NCI-H82 treated with DMSO at 0.1 percent for 48 hours (cell line): Measurements from ENCODE around the gene VPS37B.
"Not testable (repeated sequence)": the region's sequence is repeated elsewhere in the genome, so short reads cannot be mapped to it uniquely, and the experiment has no call there.

ENCODE experiments used
- DNase-seq: peaks from one replicate; lab custom pipeline; 2025; ENCODE audit not compliant: unreplicated experiment; lab: John Stamatoyannopoulos, UW

Gene VPS37B

GRCh38 chr12:122908915-122909314, 13.0 kb upstream of the VPS37B start:
- DNase-seq, result no peak

- not testable (repeated sequence) for DNase-seq
These were observed 9.3 kb upstream of the VPS37B start for GRCh38 chr12:122905258-122905657.

- DNase-seq, result no peak
These were observed 7.7 kb upstream of the VPS37B start for GRCh38 chr12:122903693-122904034.

DNA sequence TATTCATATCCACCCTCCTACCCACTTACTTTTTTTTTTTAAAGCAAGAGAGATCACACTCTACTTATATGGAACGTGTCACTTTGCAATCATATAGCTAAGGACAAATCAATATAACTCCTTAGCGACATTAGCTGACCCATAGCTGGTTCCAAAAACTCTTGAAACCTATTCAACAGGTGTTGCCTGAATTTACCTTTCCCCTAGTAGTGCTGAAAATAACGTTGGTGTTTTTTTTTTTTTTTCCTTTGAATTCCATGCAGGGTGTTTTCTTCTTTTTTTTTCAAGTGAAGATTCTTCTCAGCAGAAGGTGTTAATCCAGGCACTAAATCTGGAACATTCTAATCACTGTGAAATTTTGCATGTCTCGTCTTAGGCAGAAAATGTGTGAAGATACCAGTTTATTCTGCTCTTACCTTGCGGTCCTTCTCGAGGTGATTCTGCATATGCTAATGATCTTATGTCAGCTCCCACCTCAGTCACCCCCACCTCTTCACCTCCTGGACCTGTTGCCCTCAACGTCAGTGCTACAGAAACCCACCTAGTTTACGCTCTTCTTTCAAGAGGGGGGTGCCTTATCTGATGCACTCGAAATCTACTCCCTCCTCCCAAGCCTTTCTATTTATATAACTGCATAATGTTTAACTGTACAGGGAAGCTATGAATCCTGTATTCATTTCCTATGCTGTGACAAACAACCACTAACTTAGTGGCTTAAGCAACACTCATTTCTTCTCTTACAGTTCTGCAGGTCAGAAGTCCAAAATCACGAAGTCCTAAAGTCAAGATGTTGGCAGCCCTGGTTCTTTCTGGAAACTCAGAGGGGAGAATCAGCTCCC, 7.1 kb upstream of the VPS37B start:
- DNase-seq, result no peak

GRCh38 chr12:122899887-122900286, 4.0 kb upstream of the VPS37B start:
- no peak for DNase-seq

DNA sequence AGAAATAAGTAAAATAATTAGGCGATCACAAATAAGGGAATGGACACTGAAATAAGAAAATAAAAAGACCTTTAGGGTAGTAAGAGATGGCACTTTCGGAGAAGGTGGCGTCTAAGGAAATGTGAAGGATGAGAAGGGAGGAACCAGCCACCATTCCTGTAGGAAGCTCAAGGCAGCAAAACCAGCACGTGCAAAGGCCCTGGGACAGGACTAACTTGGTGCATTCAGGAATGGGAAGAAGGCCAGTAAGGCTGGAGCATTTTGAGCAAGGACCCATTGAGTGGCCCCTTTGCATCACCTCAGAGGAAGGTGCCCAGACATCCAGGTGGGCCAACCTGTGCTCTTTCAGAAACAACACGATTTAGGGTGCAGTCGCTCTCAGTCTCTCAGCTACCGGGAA, 738 bp upstream of the VPS37B start:
- no peak for DNase-seq

- peak; percentile 24 for DNase-seq
These were observed 612 bp downstream of the VPS37B start for GRCh38 chr12:122895320-122895703.

DNA sequence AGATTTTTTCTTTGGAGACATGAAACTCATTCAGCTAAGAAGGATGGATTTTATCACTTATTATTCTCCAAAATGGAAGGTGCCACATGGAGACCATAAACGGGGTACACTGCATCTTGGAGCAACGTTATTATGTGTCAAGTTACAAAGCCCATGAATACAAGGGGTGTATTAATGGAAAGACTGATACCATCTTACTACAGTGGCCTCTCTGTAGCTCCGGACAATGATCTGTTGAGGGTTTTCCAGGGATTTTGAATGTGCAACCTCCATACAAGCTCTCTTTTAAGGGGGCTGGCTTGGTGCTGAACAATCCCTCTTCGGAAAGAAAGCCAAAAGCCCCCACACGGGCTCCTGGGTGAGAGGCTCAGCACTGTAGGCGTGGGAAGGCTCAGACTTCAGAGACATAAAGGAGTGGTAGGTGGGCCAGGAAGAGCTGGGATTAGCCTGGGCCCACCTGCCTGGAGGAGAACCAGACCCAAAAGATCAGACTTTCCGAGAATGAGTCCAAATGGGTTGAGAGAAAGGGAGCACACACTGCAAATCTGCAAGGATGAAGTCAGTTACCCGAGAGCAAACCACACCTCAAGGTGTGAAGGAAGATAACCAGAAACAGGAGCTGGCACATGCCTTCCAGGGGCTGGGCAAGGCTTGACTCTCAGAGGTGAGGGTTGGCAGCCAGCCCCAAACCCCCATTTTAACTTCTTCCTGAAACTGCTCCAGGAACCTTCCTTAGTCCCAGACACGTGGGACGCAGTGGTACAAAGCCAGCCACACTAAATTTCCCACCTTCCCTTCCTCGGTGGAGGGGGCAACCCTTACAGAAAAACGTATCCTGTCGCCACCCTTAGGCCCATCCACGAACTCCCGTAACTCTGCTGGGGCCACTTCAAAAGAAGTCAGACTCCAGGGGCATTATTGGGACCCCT, 1.5 kb downstream of the VPS37B start:
- no peak for DNase-seq

GRCh38 chr12:122893208-122894153, 2.4 kb downstream of the VPS37B start:
- no peak for DNase-seq

DNA sequence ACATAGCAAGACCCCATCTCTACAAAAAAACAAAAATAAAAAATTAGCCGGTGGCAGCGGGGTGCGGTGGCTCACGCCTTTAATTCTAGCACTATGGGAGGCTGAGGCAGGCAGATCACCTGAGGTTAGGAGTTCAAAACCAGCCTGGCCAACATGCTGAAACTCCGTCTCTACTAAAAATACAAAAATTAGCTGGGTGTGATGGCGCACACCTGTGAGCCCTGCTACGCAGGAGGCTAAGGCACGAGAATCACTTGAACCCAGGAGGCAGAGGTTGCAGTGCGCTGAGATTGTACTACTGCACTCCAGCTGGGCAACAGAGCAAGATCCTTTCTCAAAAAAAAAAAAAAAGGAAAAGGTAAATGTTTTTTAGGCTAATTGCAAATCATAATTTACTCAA, 3.2 kb downstream of the VPS37B start:
- not testable (repeated sequence) for DNase-seq

- DNase-seq, result peak; percentile 44
These were observed 4.0 kb downstream of the VPS37B start for GRCh38 chr12:122891661-122892525.

DNA sequence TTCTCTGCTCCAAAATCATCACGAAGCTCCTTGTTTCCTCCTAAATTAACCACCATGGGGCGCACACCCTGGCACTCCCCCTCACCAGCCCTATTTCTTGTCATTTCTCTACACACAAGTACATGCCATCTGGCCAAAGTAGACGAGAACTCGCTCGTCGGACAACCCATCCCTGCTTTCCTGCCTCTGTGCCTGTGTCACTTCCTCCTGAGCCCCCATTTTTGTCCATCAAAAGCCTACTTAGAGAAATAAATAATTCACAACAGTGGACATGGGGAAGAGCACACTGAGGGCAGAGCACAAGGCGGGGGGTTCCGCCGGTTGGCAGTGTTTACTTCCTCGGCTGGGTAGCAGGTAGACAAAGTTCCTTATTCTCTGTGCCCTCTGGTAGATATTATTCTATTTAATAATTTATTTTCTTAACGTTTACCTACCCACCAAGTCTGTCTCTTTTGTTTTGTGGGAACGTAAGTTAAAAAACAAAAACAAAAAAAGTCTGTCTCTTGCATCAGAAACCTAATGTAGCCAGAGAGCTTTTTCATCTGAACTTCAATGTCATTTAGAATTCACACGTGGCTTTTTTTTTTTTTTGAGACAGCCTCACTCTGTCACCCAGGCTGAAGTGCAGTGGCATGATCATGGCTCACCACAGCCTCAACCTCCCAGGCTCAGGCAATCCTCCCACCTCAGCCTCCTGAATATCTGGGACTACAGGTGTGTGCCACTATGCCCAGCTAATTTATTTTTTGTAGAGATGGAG, 6.0 kb downstream of the VPS37B start:
- DNase-seq, result no peak

DNA sequence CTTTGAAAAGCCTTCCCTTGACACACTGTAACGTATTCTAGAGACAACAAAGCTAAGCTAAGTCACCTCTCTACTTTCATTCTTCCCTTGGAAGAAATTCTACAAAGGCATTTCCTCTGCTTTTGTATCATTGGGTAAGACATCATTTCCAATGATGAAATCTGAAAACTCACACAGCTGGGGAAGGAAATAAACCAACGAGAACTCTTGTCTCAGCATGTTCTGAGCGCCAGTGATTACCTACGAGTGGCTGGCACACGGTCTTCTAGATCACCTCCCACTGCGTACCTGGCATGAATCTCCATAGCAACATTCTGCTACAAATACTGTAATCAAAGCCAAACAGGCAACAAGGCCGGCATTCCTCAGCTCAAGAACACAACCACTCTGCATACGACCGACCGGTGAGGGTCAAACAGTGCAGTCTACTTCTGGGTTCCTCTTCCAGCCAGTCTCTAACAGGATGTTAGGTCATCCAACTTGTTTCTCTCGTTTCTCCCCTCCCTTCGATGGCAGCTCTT, 7.6 kb downstream of the VPS37B start:
- DNase-seq, result no peak

DNA sequence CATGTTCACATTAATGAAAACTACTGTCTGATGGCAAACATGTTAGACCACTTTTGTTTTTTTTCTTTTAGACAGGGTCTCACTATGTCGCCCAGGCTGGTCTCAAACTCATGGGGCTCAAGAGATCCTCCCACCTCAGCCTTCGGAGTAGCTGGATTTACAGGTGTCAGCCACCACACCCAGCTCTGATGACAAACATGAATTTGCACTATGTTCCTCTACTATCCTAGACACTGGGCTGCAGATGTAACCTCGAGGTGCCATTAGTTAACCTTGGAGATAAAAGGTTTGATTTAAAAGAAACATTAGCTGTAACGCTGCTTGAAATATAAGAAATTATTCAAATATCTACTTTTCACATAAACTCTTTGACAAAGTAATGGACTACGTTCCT, 8.1 kb downstream of the VPS37B start:
- DNase-seq, result no peak

DNA sequence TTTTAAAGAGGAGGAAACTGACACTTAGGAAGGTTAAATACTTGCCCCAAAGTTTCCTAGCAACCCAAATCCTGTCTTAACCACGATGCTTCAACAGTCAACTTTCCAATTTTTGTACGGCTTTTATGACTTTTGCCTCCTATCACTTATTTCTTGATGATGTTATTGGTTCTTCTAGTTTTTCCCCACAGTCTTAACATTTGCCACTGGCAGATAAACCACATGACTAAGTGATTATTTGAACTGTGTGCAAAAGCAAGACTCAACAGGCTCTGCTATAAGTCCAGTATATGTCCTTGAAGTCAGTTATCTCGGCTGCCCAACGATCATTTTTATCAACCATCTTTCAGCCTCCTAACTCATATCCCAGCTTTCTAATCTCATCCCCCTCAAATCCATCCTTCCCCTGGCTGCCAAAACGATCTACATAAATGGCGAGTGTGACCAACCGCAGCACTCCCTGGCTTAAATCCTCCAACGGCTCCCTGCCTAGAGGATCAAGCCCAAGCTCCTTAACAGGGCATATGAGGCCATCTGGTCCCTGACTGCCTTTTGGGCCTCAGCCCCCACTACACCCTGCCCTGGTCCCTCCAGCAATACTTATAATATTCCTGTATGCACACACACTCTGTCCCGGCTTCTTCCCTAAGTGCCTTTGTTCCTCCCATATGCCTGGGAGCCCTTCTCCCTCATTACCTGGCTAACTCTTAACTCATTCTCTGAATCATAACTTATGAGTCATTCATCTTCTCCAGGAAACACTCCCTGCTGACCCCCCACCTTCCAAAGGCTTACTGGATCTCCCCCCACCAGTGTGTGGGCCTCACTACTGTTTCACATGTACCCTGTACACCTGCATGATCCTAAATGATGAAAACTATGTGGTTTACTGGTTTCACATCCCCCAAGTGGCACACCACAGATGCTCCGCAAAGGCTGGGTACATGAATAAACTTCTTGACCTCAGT, 8.8 kb downstream of the VPS37B start:
- DNase-seq, result peak; percentile 95

GRCh38 chr12:122886161-122886560, 9.8 kb downstream of the VPS37B start:
- DNase-seq, result no peak

DNA sequence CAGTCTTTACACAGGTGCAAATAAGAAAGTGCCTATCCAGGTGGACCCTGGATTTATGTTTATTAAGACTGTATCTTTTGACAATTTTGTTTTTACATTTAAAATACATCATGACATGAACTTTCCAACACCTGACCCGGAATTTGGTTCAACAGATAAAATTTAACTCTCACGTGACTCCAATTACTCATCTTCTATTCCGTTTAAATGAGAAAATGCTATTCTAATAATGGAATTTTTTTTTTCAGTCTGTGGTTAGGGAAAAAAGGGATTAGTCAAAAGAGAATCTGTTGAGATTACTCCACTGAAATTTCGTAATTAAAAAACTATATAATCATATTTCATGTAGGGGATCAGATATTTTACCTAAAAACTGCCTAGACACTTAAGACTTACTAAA, 11.1 kb downstream of the VPS37B start:
- no peak for DNase-seq
